IPS-18a (cell line): Measurements from ENCODE around the gene KLF9.

Experiments used
- H3K27ac ChIP-seq: one replicate; pipeline ENCODE4 v1.5.1; 2013; ENCODE audit warnings: low read length
- H3K27me3 ChIP-seq: one replicate; pipeline ENCODE4 v1.6.1; 2013; ENCODE audit warnings: mild to moderate bottlenecking, low read length; ENCODE audit not compliant: control insufficient read depth, insufficient read depth
- H3K36me3 ChIP-seq: one replicate; pipeline ENCODE4 v1.6.1; 2013; ENCODE audit warnings: low read depth, low read length; ENCODE audit not compliant: control insufficient read depth
- H3K4me1 ChIP-seq: one replicate; pipeline ENCODE4 v1.6.1; 2013; ENCODE audit warnings: low read depth, low read length; ENCODE audit not compliant: control insufficient read depth
- H3K4me3 ChIP-seq: one replicate; pipeline ENCODE4 v1.5.1; 2013; ENCODE audit warnings: low read length
- H3K9ac ChIP-seq: one replicate; pipeline ENCODE4 v1.6.1; 2013; ENCODE audit warnings: mild to moderate bottlenecking, low read length, moderate library complexity
- H3K9me3 ChIP-seq: one replicate; pipeline ENCODE4 v1.6.1; 2013; ENCODE audit warnings: low read depth, low read length; ENCODE audit not compliant: control insufficient read depth

KLF9 gene

DNA sequence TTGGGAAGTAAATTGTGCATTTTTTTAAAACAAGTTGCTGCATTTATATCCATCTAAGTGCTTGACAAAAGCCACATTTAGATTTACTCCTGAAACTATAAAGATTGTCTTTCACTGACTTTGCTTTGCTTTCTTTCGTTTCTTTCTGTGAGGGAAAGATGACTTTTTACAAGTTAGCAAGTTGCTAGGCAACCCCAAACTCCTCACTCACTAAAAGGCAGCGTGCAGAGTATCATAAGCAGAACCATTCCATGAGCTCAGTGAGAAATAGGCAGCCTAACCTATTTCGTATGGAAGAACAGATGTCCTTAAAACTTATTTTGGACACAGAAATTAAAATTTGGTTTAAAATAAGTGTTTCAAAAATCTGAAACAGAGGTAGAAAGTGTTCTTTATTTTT lies 29.0 kb downstream of the KLF9 start:
- Histone ChIP-seq H3K4me3 (no peak overlapping the region), H3K9ac (no peak overlapping the region), H3K27me3 (no peaks in the 10 kb centered on the region), H3K36me3 (no peaks in the 10 kb centered on the region), H3K9me3 (no peaks in the 10 kb centered on the region), H3K27ac (no peak overlapping the region), H3K4me1 (no peaks in the 10 kb centered on the region)

DNA sequence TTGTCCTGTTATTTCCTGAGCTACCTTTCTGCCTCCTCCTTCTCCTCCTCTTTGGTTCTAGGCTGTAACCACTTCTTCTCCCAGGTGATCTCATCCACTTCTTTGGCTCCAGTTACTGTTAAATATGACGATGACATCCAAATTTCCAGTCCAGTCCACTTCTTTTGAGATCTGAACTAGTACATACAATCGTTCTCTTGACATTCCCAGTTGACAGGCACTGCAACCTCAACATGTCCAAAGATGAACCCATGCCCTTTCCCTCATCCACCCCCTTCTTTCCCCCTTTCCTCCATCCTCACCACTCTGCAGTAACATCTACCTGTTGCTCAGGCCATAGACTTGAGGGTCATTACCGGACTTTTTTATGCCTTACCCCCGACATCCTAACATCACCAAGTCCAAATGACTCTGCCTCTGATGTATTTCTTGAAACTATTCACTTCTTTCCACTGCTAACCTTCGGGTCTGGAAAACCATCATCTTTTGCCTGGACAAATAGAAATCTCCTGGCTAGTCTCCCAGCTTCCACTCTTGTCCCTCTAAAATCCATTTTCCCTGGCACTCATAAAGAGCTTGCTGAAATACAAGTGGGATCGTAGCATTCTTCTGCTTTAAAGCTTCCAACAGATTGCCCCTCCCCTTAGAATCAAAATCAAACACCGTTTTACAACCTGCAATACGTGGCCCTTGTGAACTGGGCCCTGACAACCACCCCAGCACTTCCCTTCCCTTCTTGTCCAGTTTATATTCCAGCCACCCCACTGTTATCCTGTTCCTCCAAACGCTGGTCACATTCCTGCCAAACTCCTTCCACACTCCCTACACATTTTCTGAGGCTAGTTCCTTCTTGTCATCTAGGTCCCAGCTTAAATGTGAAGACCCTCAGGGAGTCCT lies 31.5 kb downstream of the KLF9 start:
- no peaks in the 10 kb centered on the region for H3K9me3 ChIP-seq
- H3K27ac ChIP-seq: no peak overlapping the region
- no peak overlapping the region for H3K9ac ChIP-seq
- no peaks in the 10 kb centered on the region for H3K27me3 ChIP-seq
- H3K4me3 ChIP-seq: no peak overlapping the region
- H3K4me1 ChIP-seq: no peaks in the 10 kb centered on the region
- no peaks in the 10 kb centered on the region for H3K36me3 ChIP-seq

DNA sequence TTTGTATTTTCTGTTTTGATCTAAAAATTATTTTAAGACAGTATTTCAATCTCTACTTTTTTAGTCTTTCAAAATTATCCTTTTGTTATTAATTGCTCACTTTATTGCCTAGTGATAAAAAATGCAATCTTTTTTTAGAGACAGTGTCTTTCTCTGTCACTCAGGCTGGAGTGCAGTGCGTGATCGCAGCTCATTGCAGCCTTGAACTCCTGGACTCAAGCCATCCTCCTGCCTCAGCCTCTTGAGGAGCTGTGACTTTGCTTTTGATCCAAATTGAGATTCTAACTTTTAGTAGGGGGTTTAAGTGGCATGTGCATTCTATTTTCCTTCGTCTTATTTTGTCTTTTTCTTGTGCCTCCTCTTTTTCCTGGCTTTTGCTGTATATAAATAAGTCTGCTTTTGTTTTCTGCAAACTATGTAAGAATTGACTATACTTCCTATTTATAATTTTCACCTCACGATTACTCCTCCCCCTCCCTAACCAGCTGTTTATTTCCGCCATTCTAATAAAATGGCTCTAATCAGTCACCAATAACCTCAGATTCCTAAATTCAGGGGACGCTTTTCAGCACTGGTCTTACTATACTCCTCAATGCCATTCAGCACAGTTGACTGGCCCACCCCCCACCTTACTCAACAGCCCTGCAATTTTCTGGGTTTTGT lies 32.3 kb downstream of the KLF9 start:
- Histone ChIP-seq H3K9ac (no peak overlapping the region), H3K27me3 (no peaks in the 10 kb centered on the region), H3K4me3 (no peak overlapping the region), H3K27ac (no peak overlapping the region), H3K36me3 (no peaks in the 10 kb centered on the region), H3K4me1 (no peaks in the 10 kb centered on the region), H3K9me3 (no peaks in the 10 kb centered on the region)

DNA sequence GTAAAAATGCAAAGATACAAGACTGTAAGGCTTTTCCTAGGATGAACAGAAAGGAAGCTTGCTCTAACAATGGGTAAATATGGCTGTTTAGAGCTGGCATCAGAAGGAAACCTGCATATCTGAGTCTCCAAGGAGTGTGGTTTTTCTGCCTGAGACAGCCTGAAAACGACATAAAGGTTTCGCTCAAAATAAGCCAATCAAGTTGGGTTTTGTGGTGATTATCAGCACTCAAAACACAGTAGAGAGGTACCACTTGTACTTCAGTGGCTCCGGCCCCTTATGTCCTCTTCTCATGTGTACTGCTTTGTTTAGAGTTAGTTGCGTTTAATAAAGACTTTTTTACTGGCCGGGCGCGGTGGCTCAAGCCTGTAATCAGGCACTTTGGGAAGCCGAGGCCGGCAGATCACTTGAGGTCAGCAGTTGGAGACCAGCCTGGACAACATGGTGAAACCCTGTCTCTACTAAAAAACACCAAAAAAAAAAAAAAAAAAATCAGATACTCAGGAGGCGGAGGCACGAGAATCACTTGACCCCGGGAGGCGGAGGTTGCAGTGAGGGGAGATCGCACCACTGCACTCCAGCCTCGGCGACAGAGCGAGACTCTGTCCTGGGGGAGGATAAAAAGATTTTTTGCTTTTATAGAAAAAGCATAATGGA lies 39.4 kb downstream of the KLF9 start:
- no peak overlapping the region for H3K9ac ChIP-seq
- peaks cover 10% of the 10 kb centered on the region for H3K4me1 ChIP-seq
- no peaks in the 10 kb centered on the region for H3K9me3 ChIP-seq
- H3K4me3 ChIP-seq: no peak overlapping the region
- no peaks in the 10 kb centered on the region for H3K27me3 ChIP-seq
- no peaks in the 10 kb centered on the region for H3K36me3 ChIP-seq
- H3K27ac ChIP-seq: no peak overlapping the region

DNA sequence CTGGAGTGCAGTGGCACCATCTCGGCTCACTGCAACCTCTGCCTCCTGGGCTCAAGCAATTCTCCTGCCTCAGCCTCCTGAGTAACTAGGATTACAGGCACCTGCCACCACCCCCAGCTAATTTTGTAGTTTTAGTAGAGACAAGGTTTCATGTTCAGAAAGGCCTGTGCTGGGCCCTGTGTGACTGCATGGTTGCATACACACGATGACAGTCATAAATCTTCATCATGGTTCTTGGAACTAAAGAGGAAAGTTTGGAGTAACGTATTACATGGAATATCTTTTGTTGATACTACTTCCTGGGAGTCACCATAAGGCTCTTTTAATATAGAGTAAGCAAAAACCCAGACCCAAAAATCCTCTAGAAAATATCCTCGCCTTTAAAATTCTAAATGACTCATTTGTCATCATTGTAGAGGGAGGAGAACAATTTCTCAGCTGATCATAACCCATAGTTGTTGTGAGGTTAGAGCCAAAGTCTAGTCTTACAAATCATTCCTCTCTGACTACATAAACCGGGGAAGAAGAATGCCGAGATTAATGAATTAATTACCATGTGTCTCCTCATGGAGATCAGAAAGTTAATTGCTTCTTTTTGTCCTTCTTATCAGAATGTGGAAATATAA lies 47.0 kb downstream of the KLF9 start:
- no peaks in the 10 kb centered on the region for H3K9me3 ChIP-seq
- H3K9ac ChIP-seq: no peak overlapping the region
- no peak overlapping the region for H3K27ac ChIP-seq
- H3K4me3 ChIP-seq: no peak overlapping the region
- H3K27me3 ChIP-seq: no peaks in the 10 kb centered on the region
- H3K4me1 ChIP-seq: no peaks in the 10 kb centered on the region
- H3K36me3 ChIP-seq: no peaks in the 10 kb centered on the region

DNA sequence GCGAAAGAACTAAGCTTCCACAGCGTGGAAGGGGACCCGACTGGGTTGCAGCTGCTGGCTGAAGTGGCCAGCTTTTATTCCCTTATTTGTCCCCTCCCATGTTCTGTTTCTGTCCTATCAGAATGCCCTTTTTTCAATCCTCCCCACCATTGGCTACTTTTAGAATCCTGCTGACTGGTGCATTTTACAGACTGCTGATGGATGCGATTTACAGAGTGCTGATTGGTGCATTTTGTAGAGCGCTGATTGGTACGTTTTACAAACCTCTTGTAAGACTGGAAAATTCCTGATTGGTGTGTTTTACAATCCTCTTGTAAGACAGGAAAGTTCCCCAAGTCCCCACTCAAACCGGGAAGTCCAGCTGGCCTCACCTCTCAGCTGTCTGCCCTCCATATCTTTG lies 50.7 kb downstream of the KLF9 start:
- Histone ChIP-seq H3K9me3 (no peaks in the 10 kb centered on the region), H3K4me3 (no peak overlapping the region), H3K9ac (no peak overlapping the region), H3K27ac (no peak overlapping the region), H3K36me3 (no peaks in the 10 kb centered on the region), H3K4me1 (no peaks in the 10 kb centered on the region), H3K27me3 (no peaks in the 10 kb centered on the region)

DNA sequence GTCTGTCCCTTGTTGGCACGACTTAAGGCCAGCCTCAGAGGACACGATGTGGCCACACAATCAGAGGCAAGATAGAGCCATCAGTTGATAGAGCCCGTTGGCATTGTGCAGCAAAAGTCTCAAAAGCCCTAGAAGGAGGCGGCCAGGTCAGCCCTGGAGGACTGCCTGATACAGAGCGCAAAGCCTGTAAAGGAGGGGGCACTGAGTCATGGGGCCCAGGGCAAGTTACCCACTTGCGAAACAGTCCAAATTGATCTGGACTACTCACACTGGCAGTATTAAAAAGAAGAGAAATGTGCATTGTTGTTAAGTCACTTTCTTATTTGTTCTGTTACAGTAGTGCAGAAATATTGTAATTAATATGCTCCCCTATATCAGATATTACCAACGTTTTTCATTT lies 51.5 kb downstream of the KLF9 start:
- no peaks in the 10 kb centered on the region for H3K4me1 ChIP-seq
- H3K4me3 ChIP-seq: no peak overlapping the region
- H3K27ac ChIP-seq: no peak overlapping the region
- H3K36me3 ChIP-seq: no peaks in the 10 kb centered on the region
- H3K27me3 ChIP-seq: no peaks in the 10 kb centered on the region
- H3K9ac ChIP-seq: no peak overlapping the region
- H3K9me3 ChIP-seq: no peaks in the 10 kb centered on the region

DNA sequence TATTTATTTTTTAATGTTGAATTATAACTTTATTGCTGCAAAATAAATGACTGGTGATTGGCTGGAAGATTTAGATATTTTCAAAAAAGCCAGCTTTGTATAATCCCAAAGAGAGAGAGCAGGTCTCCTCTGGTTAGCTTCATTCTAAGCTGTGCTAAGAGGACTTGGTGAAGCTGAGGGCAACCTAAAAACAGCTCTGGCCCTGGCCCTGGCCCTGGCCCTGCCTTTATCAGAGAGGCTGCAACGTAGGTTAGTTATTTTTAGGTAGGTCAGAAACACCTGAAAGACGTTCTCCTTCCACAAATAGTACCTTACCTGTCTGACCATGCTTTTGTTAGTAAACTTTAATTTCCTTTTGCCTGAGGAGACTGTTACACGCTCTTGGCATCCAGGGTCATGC lies 58.7 kb downstream of the KLF9 start:
- Histone ChIP-seq H3K4me1 (no peaks in the 10 kb centered on the region), H3K27me3 (no peaks in the 10 kb centered on the region), H3K27ac (no peak overlapping the region), H3K9me3 (no peaks in the 10 kb centered on the region), H3K36me3 (peaks cover 10% of the 10 kb centered on the region), H3K9ac (no peak overlapping the region), H3K4me3 (no peak overlapping the region)

DNA sequence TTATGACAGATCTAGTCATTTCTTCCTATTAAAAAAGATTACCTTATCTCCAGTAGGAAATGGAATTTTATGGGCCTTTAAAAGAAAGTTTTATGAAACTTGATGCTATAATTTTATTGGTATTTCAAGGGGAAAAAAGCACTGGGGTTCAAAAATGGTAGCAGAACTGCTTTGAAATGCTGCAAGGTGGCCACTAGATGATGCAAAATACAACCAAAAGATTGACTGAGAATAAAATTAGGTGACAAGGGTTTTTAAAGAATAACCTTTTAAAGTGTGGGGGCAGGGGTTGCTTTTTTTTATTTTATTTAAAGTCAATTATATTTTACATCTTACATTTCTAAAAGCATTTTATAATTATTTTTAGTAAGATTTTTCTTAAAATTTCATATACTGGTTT lies 61.7 kb downstream of the KLF9 start:
- H3K9ac ChIP-seq: no peak overlapping the region
- H3K4me1 ChIP-seq: no peaks in the 10 kb centered on the region
- no peaks in the 10 kb centered on the region for H3K9me3 ChIP-seq
- no peaks in the 10 kb centered on the region for H3K27me3 ChIP-seq
- H3K36me3 ChIP-seq: peaks cover 25% of the 10 kb centered on the region
- no peak overlapping the region for H3K4me3 ChIP-seq
- no peak overlapping the region for H3K27ac ChIP-seq

DNA sequence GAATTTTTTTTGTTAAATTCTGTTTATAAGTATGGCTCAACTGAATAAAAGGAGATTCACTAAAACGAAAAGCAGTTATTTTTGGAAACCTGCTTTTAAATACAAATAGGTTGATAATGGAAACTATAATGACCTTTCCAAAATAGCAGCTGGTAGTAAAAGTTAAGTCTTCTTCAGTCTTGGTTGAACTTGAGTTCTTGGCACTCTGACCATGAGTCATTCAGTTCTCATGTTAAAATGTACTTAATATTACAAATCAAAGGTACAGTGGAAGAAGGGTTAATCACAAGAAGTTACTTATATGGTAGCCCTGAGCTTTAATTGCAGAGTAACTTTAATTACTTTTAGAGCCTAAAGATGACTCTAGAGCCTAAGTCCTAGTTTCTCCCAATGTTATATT lies 62.1 kb downstream of the KLF9 start:
- Histone ChIP-seq H3K9ac (no peak overlapping the region), H3K9me3 (no peaks in the 10 kb centered on the region), H3K36me3 (peaks cover 29% of the 10 kb centered on the region)

DNA sequence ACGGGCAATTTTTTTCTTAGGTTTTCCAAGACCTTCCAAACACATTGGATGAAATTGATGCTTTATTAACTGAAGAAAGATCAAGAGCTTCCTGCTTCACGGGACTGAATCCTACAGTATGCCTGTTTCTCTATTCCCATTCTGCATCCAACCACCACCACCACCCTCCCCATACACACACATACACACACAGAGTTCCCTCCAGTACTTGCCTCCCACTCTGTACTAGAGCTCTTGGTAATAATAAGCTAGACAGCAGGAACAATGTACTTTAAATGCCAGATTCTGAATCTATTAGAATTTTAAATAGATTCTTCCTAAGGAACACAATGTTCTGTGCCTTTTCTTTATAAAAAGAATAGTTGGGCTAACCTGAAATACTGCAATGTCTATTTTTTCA lies 67.4 kb downstream of the KLF9 start:
- Histone ChIP-seq H3K36me3 (peaks cover 34% of the 10 kb centered on the region), H3K9ac (no peak overlapping the region), H3K4me1 (no peaks in the 10 kb centered on the region), H3K4me3 (no peak overlapping the region), H3K9me3 (no peaks in the 10 kb centered on the region), H3K27ac (no peak overlapping the region), H3K27me3 (no peaks in the 10 kb centered on the region)

More for the DNA sequence above, 62.1 kb downstream of the KLF9 start:
- H3K27me3 ChIP-seq: no peaks in the 10 kb centered on the region
- no peak overlapping the region for H3K4me3 ChIP-seq
- no peak overlapping the region for H3K27ac ChIP-seq
- no peaks in the 10 kb centered on the region for H3K4me1 ChIP-seq
